ENCODE results near the gene PECR. TPM values are rescaled to one million over a fixed set of nuclear protein-coding genes. Genes with fewer than 3 reads are reported as not detected.

Gene PECR
- total and polyA plus RNA-seq, 2 of the 4 experiments (the other 2 are of a cell fraction) = 11.4 to 17.7 TPM

DNA sequence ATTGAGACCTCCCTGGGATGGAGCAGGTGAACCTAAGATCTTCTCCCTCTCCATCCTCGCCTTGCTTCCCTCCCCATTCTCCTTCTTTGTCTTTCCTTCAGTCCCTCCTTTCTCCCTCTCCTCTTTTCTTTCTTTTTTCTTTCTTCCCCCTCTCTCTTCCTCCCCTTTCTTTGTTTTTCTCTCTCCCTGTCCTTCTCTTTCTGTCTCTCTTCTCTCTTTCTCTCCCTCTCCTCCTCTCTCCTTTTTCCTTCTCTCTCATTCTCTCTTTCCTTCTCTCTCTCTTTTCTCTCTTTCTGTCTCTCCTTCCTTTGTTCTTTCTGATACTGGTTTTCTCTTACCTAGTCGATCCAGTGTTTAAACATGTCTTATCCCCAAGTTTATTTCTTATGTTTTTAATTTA, 78.9 kb downstream of the PECR start:
- H3K27ac ChIP-seq (ENCODE audit: insufficient read depth, low read length) = no peak overlapping the region
- no peak overlapping the region for H2BK20ac ChIP-seq (ENCODE audit: low read depth, low read length)
- no peak overlapping the region for H2AFZ ChIP-seq (replicated peaks; ENCODE audit: low read length, poor library complexity)
- no peaks in the 10 kb centered on the region for H3K9me3 ChIP-seq (ENCODE audit: control insufficient read depth, insufficient read depth, low read length)
- H2BK5ac ChIP-seq (ENCODE audit: low read depth, low read length, poor library complexity, severe bottlenecking) = no peak overlapping the region
- ATAC-seq (ENCODE audit: low read depth) (no peak), DNase-seq (no peak)
- intact Hi-C loops (cut with micrococcal nuclease) (no loop called here), dilution Hi-C loops (cut with HindIII; ENCODE audit: low sequenced_read_pairs, unreplicated experiment) (no loop called here), in situ Hi-C loops (cut with MboI; ENCODE audit: low sequenced_read_pairs) (no loop called here)
- H3K27me3 ChIP-seq (ENCODE audit: control insufficient read depth, insufficient read depth, low read length) = no peaks in the 10 kb centered on the region
- no peaks in the 10 kb centered on the region; the same call in 1 of the 2 replicates for H3K9me1 ChIP-seq (ENCODE audit: insufficient read depth, low read length)
- WGBS, 2 experiments (ENCODE audit: extremely low coverage in 2 of 2, insufficient read length in 1 of 2) = no CpG with 5 or more reads among the region's 2 CpGs
- H3K4me3 ChIP-seq (ENCODE audit: insufficient read depth, low read depth, low read length) = no peak overlapping the region
- POLR2A ChIA-PET (ENCODE audit: unreplicated experiment) = no interaction called here
- no peak overlapping the region for H2AK9ac ChIP-seq (replicated peaks; ENCODE audit: low read depth, low read length, poor library complexity)
- no peak overlapping the region for H3K23ac ChIP-seq (ENCODE audit: low read depth, low read length)
- no peak overlapping the region for H3K4me2 ChIP-seq (ENCODE audit: low read depth, low read length)
- no peak overlapping the region for H2BK120ac ChIP-seq (ENCODE audit: low read depth, low read length)
- H3K56ac ChIP-seq (ENCODE audit: extremely low read depth, insufficient read depth, low read length) = no peak overlapping the region
- TF ChIP-seq FOS (IDR thresholded peaks at IDR 0.05; ENCODE audit: low read depth, low read length) = no peak
- no peak for TF ChIP-seq CHD1 (IDR thresholded peaks at IDR 0.05; ENCODE audit: low read depth, low read length)
- TF ChIP-seq RAD21 (IDR thresholded peaks at IDR 0.05; ENCODE audit: low read length) = no peak
- TF ChIP-seq, protein P1, sequence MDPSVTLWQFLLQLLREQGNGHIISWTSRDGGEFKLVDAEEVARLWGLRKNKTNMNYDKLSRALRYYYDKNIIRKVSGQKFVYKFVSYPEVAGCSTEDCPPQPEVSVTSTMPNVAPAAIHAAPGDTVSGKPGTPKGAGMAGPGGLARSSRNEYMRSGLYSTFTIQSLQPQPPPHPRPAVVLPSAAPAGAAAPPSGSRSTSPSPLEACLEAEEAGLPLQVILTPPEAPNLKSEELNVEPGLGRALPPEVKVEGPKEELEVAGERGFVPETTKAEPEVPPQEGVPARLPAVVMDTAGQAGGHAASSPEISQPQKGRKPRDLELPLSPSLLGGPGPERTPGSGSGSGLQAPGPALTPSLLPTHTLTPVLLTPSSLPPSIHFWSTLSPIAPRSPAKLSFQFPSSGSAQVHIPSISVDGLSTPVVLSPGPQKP (IDR thresholded peaks at IDR 0.05; ENCODE audit: borderline replicate concordance, low read depth, low read length) = no peak
- no peak for TF ChIP-seq SMC3 (IDR thresholded peaks at IDR 0.05; ENCODE audit: low read depth, low read length)
- no peak for TF ChIP-seq MAFK (IDR thresholded peaks at IDR 0.05; ENCODE audit: low read depth, low read length)
- TF ChIP-seq RCOR1 (IDR thresholded peaks at IDR 0.05; ENCODE audit: insufficient replicate concordance, low read length) = no peak
- no peak for TF ChIP-seq MXI1 (IDR thresholded peaks at IDR 0.05; ENCODE audit: borderline replicate concordance, low read depth, low read length)
- no peak for TF ChIP-seq RFX5 (IDR thresholded peaks at IDR 0.05; ENCODE audit: low read depth, low read length)
- TF ChIP-seq CEBPB (IDR thresholded peaks at IDR 0.05; ENCODE audit: low read depth, low read length) = no peak
- no peak for TF ChIP-seq BHLHE40 (IDR thresholded peaks at IDR 0.05; ENCODE audit: low read depth, low read length)
- no peak for TF ChIP-seq POLR2A (IDR thresholded peaks at IDR 0.05; ENCODE audit: low read depth, low read length)
- TF ChIP-seq, protein P2, sequence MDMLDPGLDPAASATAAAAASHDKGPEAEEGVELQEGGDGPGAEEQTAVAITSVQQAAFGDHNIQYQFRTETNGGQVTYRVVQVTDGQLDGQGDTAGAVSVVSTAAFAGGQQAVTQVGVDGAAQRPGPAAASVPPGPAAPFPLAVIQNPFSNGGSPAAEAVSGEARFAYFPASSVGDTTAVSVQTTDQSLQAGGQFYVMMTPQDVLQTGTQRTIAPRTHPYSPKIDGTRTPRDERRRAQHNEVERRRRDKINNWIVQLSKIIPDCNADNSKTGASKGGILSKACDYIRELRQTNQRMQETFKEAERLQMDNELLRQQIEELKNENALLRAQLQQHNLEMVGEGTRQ (IDR thresholded peaks at IDR 0.05; ENCODE audit: low read depth, low read length) = no peak
- H3K36me3 ChIP-seq (ENCODE audit: control insufficient read depth, insufficient read depth, low read length) = no peaks in the 10 kb centered on the region
- H4K91ac ChIP-seq (ENCODE audit: insufficient read depth, low read depth, low read length) = no peak overlapping the region
- H3K4me1 ChIP-seq (ENCODE audit: control insufficient read depth, insufficient read depth, low read length) = no peaks in the 10 kb centered on the region
- H3K14ac ChIP-seq (replicated peaks; ENCODE audit: low read depth, low read length) = no peak overlapping the region
- H3K4ac ChIP-seq (ENCODE audit: low read depth, low read length) = no peak overlapping the region
- H2AK5ac ChIP-seq (ENCODE audit: low read depth, low read length) = no peak overlapping the region
- CTCF ChIA-PET = no interaction called here
- H2BK15ac ChIP-seq (ENCODE audit: low read depth, low read length) = no peak overlapping the region
- no TSS peak for BruUV-seq (replicated peaks)
- H4K5ac ChIP-seq (ENCODE audit: low read depth, low read length) = no peak overlapping the region
- H3K18ac ChIP-seq (ENCODE audit: low read depth, low read length) = no peak overlapping the region
- no peak overlapping the region for H4K8ac ChIP-seq (ENCODE audit: low read depth in 2 of 2, low read length in 2 of 2)
- no peak overlapping the region for H3K9ac ChIP-seq (ENCODE audit: low read depth, low read length)
- no peaks in the 10 kb centered on the region for H4K20me1 ChIP-seq (ENCODE audit: insufficient read depth, low read length)
- H3K79me1 ChIP-seq (ENCODE audit: low read depth in 1 of 2, low read length in 2 of 2) = no peaks in the 10 kb centered on the region

All from IMR-90 (cell line).